GM12872 (cell line): ENCODE results near the gene MYO1A.
A peak's percentile ranks its signal among the peaks of the same experiment; 100 is the strongest.

Source experiments
- CTCF ChIP-seq: IDR thresholded peaks from 3 replicates; pipeline ENCODE4 v1.5.1; 2011; ENCODE audit warnings: low read depth, mild to moderate bottlenecking, low read length, moderate library complexity; ENCODE audit not compliant: insufficient read depth

MYO1A gene

DNA sequence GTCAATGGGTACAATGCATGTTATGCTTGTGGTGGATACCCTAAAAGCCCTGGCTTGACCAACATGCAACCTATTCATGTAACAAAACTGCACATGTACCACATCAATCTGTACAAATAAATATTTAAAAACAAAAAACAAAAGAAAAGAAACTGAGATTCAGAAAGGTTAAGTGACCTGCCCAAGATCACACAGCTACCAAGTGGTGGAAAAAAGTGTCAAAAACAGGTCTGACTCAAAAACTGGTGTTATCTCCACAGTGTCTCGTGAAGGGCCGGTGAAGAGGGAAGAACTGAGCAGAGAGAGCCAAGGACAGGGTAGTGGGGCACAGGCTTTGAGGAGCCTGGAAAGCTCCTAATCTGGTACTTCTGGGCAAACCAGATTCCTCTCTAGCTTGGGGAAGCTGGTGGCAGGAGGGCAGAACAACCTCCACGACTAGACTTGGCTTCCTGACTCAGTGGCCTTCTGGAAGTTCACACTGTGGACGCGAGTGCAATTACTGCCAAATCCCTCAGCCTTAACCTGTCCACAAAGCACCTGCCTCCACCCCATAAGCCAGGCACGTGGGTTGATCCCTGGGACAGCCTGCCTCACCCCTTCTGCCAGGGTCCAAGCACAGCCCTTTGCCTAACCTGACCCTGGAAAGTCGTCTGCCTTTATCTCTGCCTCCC lies 59.1 kb downstream of the MYO1A start:
- TF ChIP-seq CTCF, result no peak

DNA sequence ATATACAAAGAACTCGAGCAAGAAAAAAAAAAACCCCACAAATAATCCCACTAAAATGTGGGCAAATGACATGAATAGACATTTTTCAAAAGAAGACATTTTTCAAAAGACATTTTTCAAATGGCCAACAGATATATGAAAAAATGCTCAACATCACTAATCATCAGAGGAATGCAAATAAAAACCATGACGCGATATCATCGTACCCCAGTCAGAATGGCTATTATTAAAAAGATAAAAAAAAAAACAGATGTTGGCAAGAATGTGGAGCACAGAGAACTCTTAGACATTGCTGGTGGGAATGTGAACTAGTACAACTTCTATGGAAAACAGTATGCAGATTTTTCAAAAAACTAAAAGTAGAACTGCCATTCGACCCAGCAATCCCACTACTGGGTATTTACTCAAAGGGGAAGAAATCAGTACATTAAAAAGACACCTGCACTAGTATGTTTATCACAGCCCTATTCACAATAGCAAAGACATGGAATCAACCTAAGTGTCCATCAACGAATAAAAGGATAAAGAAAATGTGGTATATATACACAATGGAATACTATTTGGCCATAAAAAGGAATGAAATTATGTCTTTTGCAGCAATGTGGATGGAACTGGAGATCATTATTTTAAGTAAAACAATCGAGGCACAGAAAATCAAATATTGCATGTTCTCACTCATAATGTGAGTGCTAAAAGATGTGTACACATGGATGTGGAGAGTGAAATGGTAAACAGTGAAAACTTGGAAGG lies 59.9 kb downstream of the MYO1A start:
- TF ChIP-seq CTCF, result no peak

DNA sequence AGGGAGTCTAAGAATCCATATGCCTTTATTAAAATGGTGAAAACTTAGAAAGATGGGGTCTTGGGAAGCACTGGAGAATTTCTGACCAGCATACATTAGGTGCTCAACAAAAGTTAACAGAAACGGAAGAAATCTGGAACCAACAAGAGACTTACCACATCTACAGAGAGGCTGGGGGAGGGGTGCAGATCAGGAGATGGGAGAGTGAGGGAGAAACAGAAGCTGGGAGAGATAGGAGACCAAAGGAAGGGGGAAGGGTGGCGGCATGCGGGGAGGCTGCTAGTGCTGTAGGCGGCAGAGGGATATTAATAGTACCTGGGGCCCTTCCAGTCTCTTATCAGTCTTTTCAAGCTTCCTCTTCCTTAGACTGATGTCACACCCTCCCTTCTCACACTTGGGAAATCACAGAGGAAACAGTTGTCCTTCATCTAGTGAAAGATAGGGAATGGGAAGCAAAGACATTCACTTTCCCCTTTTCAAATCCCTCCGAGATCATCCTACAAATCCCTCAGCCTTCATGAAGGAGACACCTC lies 61.7 kb downstream of the MYO1A start:
- TF ChIP-seq CTCF, result no peak

DNA sequence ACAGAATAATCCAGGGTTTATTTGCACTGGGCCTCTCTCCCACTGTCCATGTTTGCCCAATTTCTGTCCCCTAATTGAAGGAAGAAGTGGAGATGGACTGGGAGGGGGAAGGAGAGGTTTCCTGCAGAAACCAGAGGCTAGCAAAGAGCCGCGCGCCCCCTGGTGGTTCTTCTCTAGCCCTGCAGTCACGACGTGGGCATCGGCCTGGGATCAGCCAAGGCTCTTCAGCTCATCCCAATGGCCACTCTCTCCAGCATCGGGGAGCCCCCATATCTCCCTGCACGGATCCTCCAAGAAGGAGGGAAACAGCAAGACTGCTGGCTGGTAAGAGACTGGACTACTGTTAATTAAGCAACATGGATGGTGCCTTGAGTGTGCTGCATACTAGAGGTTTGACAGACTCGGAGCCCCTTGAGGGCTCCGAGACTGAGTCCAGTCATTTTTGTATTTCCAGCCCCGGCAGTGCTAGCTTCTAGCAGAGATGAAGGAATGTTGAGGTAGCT lies 62.3 kb downstream of the MYO1A start:
- TF ChIP-seq CTCF, result peak; percentile 97

DNA sequence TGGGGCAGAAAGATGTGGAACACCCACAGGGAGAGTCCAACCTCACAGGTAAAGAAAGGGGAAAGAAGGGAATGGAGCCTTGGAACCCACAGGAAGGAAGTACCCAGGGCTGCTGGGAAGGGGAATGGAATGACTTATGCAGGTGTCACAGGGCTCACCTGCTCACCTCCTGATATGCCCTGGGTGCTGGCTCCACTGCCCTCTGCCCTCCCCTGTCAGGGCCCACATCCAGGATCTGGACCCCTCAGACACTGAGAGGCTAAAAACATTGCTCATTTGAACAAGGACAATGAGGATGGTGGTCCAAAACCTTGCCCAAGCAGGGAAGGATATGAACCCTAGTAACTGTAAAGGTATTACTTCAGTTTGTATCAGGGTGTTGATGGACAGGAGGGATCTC lies 62.9 kb downstream of the MYO1A start:
- TF ChIP-seq CTCF, result no peak; the same call in 2 of the 3 replicates

GRCh38 chr12:56983386-56983785 lies 66.5 kb downstream of the MYO1A start:
- TF ChIP-seq CTCF, result no peak

GRCh38 chr12:56980941-56981530 lies 68.9 kb downstream of the MYO1A start:
- no peak for TF ChIP-seq CTCF
